HepG2 (cell line): ENCODE measurements around the gene ZC3H14. TPM values are rescaled to one million over a fixed set of nuclear protein-coding genes. Genes with fewer than 3 reads are reported as not detected.

ENCODE experiments used
- ETV5 ChIP-seq: IDR thresholded peaks from 2 replicates; pipeline ENCODE4 v1.6.1; 2018; ENCODE audit warnings: missing biosample characterization, missing genetic modification reagents, inconsistent platforms, borderline replicate concordance
- FOSL2 ChIP-seq: sonication (generic); formaldehyde crosslinking; IDR thresholded peaks from 2 replicates; pipeline ENCODE4 v1.4.0; 2020; ENCODE audit warnings: missing genetic modification reagents
- HINFP ChIP-seq: sonication (generic); formaldehyde crosslinking; IDR thresholded peaks from 2 replicates; pipeline ENCODE4 v1.4.0; 2020; ENCODE audit warnings: low read depth, mild to moderate bottlenecking, missing genetic modification reagents
- KLF16 ChIP-seq, 2 experiments: sonication (generic) in 1 of 2; formaldehyde crosslinking in 1 of 2; IDR thresholded peaks; 2 replicates each; pipeline versions ENCODE4 v1.6.1 to v1.8.0; 2016 to 2023; ENCODE audit warnings: missing genetic modification reagents in 2 of 2, missing compliant biosample characterization in 1 of 2
- POLR2AphosphoS5 ChIP-seq: IDR thresholded peaks from 2 replicates; pipeline ENCODE4 v1.6.1; 2012; ENCODE audit warnings: low read depth, low read length
- SIX1 ChIP-seq: sonication (generic); formaldehyde crosslinking; IDR thresholded peaks from 2 replicates; pipeline ENCODE4 v1.4.0; 2020; ENCODE audit warnings: missing genetic modification reagents, borderline replicate concordance
- YEATS4 ChIP-seq: sonication (generic); formaldehyde crosslinking; IDR thresholded peaks from 2 replicates; pipeline ENCODE4 v1.4.0; 2020; ENCODE audit warnings: missing genetic modification reagents, borderline replicate concordance
- ZBTB33 ChIP-seq: sonication (generic); formaldehyde crosslinking; IDR thresholded peaks from 2 replicates; pipeline ENCODE4 v1.4.0; 2020; ENCODE audit warnings: missing genetic modification reagents
- ZBTB34 ChIP-seq: sonication (generic); formaldehyde crosslinking; IDR thresholded peaks from 2 replicates; pipeline ENCODE4 v1.8.0; 2022; ENCODE audit warnings: mild to moderate bottlenecking, missing genetic modification reagents
- ZFP36L2 ChIP-seq: sonication (generic); formaldehyde crosslinking; IDR thresholded peaks from 2 replicates; pipeline ENCODE4 v1.4.0; 2020; ENCODE audit warnings: missing genetic modification reagents
- ZFY ChIP-seq: sonication (generic); formaldehyde crosslinking; IDR thresholded peaks from 2 replicates; pipeline ENCODE4 v1.4.0; 2020; ENCODE audit warnings: missing genetic modification reagents
- ZNF224 ChIP-seq: sonication (generic); formaldehyde crosslinking; IDR thresholded peaks from 2 replicates; pipeline ENCODE4 v1.5.0; 2020; ENCODE audit warnings: mild to moderate bottlenecking, missing genetic modification reagents
- ZNF331 ChIP-seq: sonication (generic); formaldehyde crosslinking; IDR thresholded peaks from 2 replicates; pipeline ENCODE4 v1.4.0; 2020; ENCODE audit warnings: missing genetic modification reagents
- ZNF441 ChIP-seq: sonication (generic); formaldehyde crosslinking; IDR thresholded peaks from 2 replicates; pipeline ENCODE4 v1.7.0; 2021; ENCODE audit warnings: missing genetic modification reagents, borderline replicate concordance
- ZNF580 ChIP-seq: IDR thresholded peaks from 2 replicates; pipeline ENCODE4 v1.6.1; 2016; ENCODE audit warnings: low read depth, borderline replicate concordance
- ZNF670 ChIP-seq: sonication (generic); formaldehyde crosslinking; IDR thresholded peaks from 2 replicates; pipeline ENCODE4 v1.8.0; 2022; ENCODE audit warnings: mild to moderate bottlenecking, missing genetic modification reagents, borderline replicate concordance
- ZNF674 ChIP-seq: sonication (generic); formaldehyde crosslinking; IDR thresholded peaks from 2 replicates; pipeline ENCODE4 v1.5.0; 2020; ENCODE audit warnings: low read depth, mild to moderate bottlenecking, missing genetic modification reagents
- polyA plus RNA-seq, 8 experiments: library from polyadenylated mRNA; depleted of rRNA in 3 of 8; stranded (reverse) in 7 of 8; unstranded in 1 of 8; fragments of >200 nt; fragmentation: Illumina TruSeq in 4 of 8; extraction: Trizol in 4 of 8; gene quantifications; 2 replicates each; pipeline versions ENCODE4 v1.2.1 to v1.2.3, GENCODE V29; 2011 to 2016; ENCODE audit warnings: low read depth in 4 of 8, missing spikeins in 1 of 8, mixed read lengths in 1 of 8; ENCODE audit not compliant: insufficient read depth in 1 of 8
- total RNA-seq, 5 experiments: library from RNA; depleted of rRNA; stranded (reverse); fragments of >200 nt; fragmentation: Illumina TruSeq; extraction: Trizol; gene quantifications; 2 replicates each; pipeline ENCODE4 v1.2.3, GENCODE V29; 2016; ENCODE audit warnings: low read depth in 1 of 5
- TF ChIP-seq, protein P1 (sequence below): sonication (generic); formaldehyde crosslinking; IDR thresholded peaks from 2 replicates; pipeline ENCODE4 v1.4.0; 2020; ENCODE audit warnings: missing genetic modification reagents
- TF ChIP-seq, protein P2 (sequence below): sonication (generic); formaldehyde crosslinking; IDR thresholded peaks from 2 replicates; pipeline ENCODE4 v1.5.0; 2020; ENCODE audit warnings: missing genetic modification reagents

The ZC3H14 gene
- total and polyA plus RNA-seq, 2 of the 13 experiments (the other 11 are each of a cell fraction or from before 2014, with no cell fraction given): 65.1 to 67.5 TPM

DNA sequence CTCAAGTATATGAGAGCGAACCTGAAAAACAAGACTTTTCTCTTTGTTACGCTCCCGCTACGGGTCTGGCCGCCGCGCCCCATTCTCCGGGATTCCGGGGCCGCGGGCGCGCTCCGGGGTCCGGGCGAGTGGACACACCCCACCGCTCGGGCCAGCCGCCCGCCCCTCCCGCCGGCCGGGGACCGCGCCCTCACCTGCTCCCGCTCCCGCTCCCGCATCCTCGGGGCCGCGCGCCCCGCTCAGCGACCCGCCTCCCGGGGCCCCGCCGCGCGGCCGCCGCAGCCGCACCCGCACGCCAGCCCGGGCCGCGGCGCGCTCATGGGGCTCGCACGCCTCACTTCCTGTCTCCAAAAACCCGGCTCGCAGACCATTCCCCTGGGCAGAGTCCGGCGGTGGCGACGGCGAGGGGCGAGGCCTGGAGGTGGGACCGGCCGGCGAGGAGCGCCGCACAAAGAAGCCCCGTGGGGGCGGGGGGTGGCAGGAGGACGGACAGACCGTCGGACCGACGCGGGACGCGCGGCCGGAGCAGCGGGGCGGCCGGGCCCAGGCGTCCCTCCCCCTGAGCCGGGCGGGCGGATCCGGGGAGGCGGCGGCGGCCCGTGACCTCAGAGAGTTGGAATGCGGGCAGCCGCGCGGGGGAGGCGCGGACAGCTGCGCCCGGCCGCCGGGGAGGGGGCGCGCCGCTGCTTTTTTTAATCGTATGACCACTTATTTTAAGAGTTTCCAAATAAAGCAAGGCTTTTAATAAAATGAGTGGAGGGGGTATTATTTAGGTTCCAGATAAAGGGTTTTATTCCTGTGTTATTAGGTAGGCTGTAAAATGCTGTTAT lies 8.2 kb upstream of the ZC3H14 start, which contains the start of gene PTPN21 (continued):
- TF ChIP-seq KLF16 (CRISPR knock-in tag; IDR thresholded peaks at IDR 0.05) (no peak), ZFY (CRISPR knock-in tag) (peak; percentile 74), FOSL2 (peak; percentile 68), ZBTB33 (CRISPR knock-in tag) (no peak), ZNF580 (CRISPR knock-in tag) (no peak), POLR2AphosphoS5 (no peak), ZNF441 (CRISPR knock-in tag) (peak; percentile 28; the same call in 1 of the 2 replicates), HINFP (CRISPR knock-in tag) (no peak), ZNF674 (CRISPR knock-in tag) (no peak), ETV5 (CRISPR knock-in tag) (peak; percentile 17; the same call in 1 of the 2 replicates), ZNF670 (CRISPR knock-in tag) (no peak), ZFP36L2 (CRISPR knock-in tag) (no peak), ZNF224 (CRISPR knock-in tag) (no peak), YEATS4 (CRISPR knock-in tag) (no peak), ZBTB34 (CRISPR knock-in tag) (no peak), SIX1 (no peak), ZNF331 (no peak)
- TF ChIP-seq, protein P1, sequence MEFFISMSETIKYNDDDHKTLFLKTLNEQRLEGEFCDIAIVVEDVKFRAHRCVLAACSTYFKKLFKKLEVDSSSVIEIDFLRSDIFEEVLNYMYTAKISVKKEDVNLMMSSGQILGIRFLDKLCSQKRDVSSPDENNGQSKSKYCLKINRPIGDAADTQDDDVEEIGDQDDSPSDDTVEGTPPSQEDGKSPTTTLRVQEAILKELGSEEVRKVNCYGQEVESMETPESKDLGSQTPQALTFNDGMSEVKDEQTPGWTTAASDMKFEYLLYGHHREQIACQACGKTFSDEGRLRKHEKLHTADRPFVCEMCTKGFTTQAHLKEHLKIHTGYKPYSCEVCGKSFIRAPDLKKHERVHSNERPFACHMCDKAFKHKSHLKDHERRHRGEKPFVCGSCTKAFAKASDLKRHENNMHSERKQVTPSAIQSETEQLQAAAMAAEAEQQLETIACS (CRISPR knock-in tag): peak; percentile 50
- TF ChIP-seq, protein P2, sequence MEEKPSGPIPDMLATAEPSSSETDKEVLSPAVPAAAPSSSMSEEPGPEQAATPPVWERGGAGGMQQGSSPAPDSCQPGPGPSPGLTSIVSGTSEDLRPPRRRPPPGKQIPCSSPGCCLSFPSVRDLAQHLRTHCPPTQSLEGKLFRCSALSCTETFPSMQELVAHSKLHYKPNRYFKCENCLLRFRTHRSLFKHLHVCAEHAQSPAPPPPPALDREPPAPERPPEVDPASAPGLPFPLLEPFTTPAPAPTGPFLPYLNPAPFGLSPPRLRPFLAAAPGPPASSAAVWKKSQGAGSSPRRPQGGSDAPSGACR (CRISPR knock-in tag): no peak
